ENCODE measurements around the gene GHRHR. TPM values are rescaled to one million over a fixed set of nuclear protein-coding genes. Genes with fewer than 3 reads are reported as not detected.

GHRHR gene
- total and polyA plus RNA-seq, 9 of the 15 experiments (the other 6 are each of a cell fraction or from before 2014, with no cell fraction given), result not detected

DNA sequence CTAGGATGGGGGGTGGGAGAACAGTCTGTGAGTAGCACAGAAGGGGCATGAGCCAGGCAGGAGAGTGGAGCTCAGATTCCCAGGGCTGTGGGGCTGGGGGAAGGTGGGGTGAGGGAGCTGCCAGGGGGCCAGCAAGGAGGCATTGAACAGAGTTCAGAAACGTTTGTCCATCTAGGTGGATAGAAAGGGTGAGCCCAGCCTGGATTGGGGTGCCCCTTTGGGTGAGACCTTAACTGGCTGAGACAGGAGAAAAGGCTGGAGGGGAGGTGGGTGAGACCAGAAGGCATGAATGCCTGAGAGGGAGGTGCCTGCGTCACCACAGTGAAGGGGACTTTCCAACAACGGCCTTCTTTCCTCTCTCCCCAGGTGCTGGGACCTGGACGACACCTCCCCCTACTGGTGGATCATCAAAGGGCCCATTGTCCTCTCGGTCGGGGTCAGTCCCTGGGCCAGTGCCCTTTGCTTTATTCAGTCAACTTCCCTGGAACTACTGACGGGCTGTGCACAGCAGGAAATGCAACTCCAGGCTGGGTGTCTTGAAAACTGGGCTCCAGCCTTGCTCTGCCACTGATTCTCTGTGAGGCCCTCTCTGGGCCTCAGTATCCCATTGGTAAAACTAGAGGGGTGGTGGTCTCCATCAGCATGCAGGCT lies 11.0 kb downstream of the GHRHR start (continued):
- TF ChIP-seq ATF1 (CRISPR knock-in tag; IDR thresholded peaks at IDR 0.05), result no peak
- peak; percentile 52 for TF ChIP-seq ATF1 (tag; IDR thresholded peaks at IDR 0.05)
- 0 out of 4 replicates have a peak, but pooled peaks of 1 of the 2 experiments have one; percentile 23 for TF ChIP-seq RCOR1 (IDR thresholded peaks at IDR 0.05; ENCODE audit: borderline replicate concordance in 1 of 2, low read depth in 2 of 2, low read length in 2 of 2)
- no peak for TF ChIP-seq ZNF431 (CRISPR knock-in tag; IDR thresholded peaks at IDR 0.05)
- TF ChIP-seq KLF16 (IDR thresholded peaks at IDR 0.05), result peak; percentile 58; the same call in 1 of the 2 replicates
- no peak for TF ChIP-seq ZNF140 (CRISPR knock-in tag; IDR thresholded peaks at IDR 0.05)
- TF ChIP-seq RB1 (IDR thresholded peaks at IDR 0.05; ENCODE audit: low read depth), result 0 out of 2 replicates have a peak, but pooled peaks have one; percentile 48
- TF ChIP-seq JUND (IDR thresholded peaks at IDR 0.05; ENCODE audit: borderline replicate concordance, low read depth, low read length), result peak; percentile 21; the same call in 1 of the 2 replicates
- TF ChIP-seq JUND (tag; IDR thresholded peaks at IDR 0.05; ENCODE audit: borderline replicate concordance, low read depth, low read length), result no peak; the same call in 2 of the 3 replicates
- TF ChIP-seq MXI1 (IDR thresholded peaks at IDR 0.05; ENCODE audit: low read depth, low read length), result no peak
- TF ChIP-seq SOX6 (IDR thresholded peaks at IDR 0.05), result 0 out of 2 replicates have a peak, but pooled peaks have one; percentile 19
- TF ChIP-seq CREM (IDR thresholded peaks at IDR 0.05; ENCODE audit: low read depth), result peak; percentile 66
- 0 out of 2 replicates have a peak, but pooled peaks have one; percentile 19 for TF ChIP-seq LEF1 (IDR thresholded peaks at IDR 0.05)
- TF ChIP-seq FOXP1 (CRISPR knock-in tag; IDR thresholded peaks at IDR 0.05), result peak; percentile 60; the same call in 1 of the 2 replicates
- peak; percentile 20; the same call in 1 of the 2 replicates for TF ChIP-seq ZNF24 (IDR thresholded peaks at IDR 0.05)
- peak; percentile 94 for TF ChIP-seq SMC3 (conservative IDR thresholded peaks at IDR 0.05; ENCODE audit: insufficient read depth, low read depth, low read length)
- TF ChIP-seq, protein P1, sequence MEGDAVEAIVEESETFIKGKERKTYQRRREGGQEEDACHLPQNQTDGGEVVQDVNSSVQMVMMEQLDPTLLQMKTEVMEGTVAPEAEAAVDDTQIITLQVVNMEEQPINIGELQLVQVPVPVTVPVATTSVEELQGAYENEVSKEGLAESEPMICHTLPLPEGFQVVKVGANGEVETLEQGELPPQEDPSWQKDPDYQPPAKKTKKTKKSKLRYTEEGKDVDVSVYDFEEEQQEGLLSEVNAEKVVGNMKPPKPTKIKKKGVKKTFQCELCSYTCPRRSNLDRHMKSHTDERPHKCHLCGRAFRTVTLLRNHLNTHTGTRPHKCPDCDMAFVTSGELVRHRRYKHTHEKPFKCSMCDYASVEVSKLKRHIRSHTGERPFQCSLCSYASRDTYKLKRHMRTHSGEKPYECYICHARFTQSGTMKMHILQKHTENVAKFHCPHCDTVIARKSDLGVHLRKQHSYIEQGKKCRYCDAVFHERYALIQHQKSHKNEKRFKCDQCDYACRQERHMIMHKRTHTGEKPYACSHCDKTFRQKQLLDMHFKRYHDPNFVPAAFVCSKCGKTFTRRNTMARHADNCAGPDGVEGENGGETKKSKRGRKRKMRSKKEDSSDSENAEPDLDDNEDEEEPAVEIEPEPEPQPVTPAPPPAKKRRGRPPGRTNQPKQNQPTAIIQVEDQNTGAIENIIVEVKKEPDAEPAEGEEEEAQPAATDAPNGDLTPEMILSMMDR (IDR thresholded peaks at IDR 0.05 in 2 of 3, conservative IDR thresholded peaks at IDR 0.05 in 1 of 3; ENCODE audit: insufficient read depth in 2 of 3, low read depth in 1 of 3, low read length in 3 of 3), result peak; percentile 90 to 96 (median 95)
- no peak for TF ChIP-seq ZBTB7A (IDR thresholded peaks at IDR 0.05; ENCODE audit: borderline replicate concordance, control insufficient read depth, low read depth, low read length)
- no peak for TF ChIP-seq ARID1B (IDR thresholded peaks at IDR 0.05)
- TF ChIP-seq XRCC5 (IDR thresholded peaks at IDR 0.05; ENCODE audit: low read depth, low read length), result 0 out of 2 replicates have a peak, but pooled peaks have one; percentile 65
- TF ChIP-seq CC2D1A (IDR thresholded peaks at IDR 0.05), result peak; percentile 63; the same call in 1 of the 2 replicates
- peak; percentile 78; the same call in 1 of the 2 replicates for TF ChIP-seq TCF7 (IDR thresholded peaks at IDR 0.05; ENCODE audit: borderline replicate concordance)
- peak in 1 of 2 experiments; percentile 54; a peak in 1 of 4 replicates for TF ChIP-seq MAZ (CRISPR knock-in tag; conservative IDR thresholded peaks at IDR 0.05 in 1 of 2, IDR thresholded peaks at IDR 0.05 in 1 of 2)
- no peak for TF ChIP-seq HDAC3 (IDR thresholded peaks at IDR 0.05; ENCODE audit: borderline replicate concordance, partially characterized antibody)
- peak; percentile 88 to 96 for TF ChIP-seq RAD21 (CRISPR knock-in tag; conservative IDR thresholded peaks at IDR 0.05 in 1 of 2, IDR thresholded peaks at IDR 0.05 in 1 of 2)
- peak; percentile 62; the same call in 1 of the 2 replicates for TF ChIP-seq ARID2 (IDR thresholded peaks at IDR 0.05)

Data from K562 (cell line).